Inflammatory macrophage treated with lipopolysaccharide for 4 hours (primary cell): ENCODE data around the gene PRXL2A.
"Not testable (repeated sequence)": the region's sequence is repeated elsewhere in the genome, so short reads cannot be mapped to it uniquely, and the experiment has no call there.

Experiments used
- DNase-seq: peaks from one replicate; pipeline ENCODE4 v3.0.0-alpha.2; 2020

The PRXL2A gene, protein sequence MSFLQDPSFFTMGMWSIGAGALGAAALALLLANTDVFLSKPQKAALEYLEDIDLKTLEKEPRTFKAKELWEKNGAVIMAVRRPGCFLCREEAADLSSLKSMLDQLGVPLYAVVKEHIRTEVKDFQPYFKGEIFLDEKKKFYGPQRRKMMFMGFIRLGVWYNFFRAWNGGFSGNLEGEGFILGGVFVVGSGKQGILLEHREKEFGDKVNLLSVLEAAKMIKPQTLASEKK

DNA sequence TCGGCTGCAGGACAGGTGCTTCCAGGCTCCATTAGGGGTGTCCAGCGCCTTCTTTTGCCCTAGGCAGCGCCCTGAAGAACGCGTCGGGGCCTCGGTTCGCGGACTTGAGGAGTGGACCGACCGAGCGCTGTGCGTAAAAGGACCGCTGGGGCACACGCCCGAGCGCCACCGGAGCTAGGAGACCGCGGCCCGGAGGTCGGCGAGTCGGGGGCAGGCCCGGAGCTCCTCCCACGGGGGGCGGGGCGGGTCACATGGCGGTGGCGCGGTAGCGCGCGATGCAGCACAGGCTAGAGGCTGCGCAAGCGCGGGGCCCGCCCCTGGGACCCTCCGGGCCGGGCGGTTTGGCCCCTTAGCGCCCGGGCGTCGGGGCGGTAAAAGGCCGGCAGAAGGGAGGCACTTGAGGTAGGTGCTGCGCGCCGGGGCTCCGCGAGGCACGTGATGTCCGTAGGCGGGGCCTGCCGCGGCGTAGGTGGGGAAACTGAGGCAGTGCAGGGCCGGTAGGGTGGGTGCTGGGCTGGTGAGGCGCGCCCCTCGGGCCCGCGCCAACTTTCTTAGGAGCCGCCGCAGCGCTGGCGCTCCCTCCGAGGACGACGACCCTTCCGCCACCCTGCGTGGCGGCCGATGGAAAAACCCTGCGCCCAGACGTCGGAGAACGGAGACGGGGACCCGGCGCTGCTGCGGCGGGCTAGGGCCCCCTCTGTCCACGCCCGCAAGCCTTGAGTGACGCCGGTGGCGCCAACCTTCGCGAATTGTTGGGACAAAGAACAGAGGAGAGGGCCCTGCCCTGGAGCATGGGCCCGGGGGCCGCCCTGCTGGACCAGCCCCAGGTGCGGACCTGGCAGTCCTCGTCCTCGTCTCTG lies at the start of gene PRXL2A:
Gene PRXL2A, plus strand, starts transcription at position 310 of the 860 bp plus-strand sequence. CDS start 11,917 bp downstream, outside the sequence.
- peak; percentile 73 for DNase-seq

DNA sequence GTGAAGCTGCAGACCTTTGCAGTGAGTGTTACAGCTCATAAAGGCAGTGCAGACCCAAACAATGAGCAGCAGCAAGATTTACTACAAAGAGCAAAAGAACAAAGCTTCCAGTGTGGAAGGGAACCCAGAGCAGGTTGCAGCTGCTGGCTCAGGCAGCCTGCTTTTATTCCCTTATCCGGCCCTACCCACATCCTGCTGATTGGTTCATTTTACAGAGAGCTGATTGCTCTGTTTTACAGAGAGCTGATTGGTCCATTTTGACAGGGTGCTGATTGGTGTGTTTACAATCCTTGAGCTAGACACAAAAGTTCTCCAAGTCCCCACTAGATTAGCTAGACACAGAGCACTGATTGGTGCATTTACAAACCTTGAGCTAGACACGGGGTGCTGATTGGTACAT lies 49.4 kb upstream of the PRXL2A start:
- not testable (repeated sequence) for DNase-seq

DNA sequence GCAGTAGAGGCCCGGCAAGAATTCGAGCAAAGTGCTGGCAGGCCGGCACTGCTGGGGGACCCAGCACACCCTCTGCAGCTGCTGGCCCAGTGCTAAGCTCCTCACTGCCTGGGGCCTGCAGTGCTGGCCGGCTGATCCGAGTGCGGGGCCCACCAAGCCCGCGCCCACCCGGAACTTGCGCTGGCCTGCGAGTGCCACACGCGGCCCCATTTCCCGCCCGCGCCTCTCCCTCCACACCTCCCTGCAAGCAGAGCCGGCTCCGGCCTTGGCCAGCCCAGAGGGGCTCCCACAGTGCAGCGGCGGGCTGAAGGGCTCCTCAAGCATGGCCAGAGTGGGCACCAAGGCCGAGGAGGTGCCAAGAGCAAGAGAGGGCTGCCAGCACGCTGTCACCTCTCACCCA lies 48.7 kb upstream of the PRXL2A start:
- DNase-seq = no peak

DNA sequence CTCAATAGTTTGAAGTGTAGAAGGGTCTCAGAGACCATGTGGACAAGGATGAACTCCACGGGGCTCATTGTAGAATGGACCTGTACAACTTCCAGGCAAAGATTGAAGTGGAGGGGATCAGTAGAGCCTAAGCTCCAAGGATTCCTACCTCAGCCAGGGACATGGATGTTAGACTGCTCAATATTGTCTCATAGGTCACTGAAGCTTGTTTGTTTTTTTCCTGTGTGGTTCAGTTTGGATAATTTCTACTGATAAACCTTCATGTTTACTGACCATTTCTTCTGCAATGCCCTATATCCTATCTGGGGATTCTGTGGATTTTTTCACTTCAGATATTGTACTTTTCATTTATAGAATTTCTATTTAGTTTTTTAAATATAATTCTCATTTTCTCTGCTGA lies 42.8 kb upstream of the PRXL2A start:
- no peak for DNase-seq

DNA sequence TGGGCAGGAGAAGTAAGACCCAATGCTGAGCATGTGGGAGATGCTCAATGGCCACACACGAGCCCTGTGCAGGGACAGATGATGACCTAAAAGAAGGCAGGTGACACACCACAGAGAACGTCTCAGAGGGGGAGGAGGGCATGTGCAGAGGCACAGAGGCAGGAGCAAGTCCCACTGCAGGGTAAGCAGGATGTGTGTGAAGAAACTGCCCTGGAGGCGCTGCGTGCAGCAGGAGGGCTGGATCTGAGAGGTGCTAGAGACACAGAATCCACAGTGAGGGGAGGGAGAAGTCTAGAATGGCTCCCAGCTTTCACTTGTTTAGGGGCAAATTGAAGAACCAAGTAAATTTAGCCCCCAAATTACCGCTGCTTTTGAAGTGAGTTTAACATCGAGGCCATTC lies 36.9 kb upstream of the PRXL2A start:
- DNase-seq = no peak

DNA sequence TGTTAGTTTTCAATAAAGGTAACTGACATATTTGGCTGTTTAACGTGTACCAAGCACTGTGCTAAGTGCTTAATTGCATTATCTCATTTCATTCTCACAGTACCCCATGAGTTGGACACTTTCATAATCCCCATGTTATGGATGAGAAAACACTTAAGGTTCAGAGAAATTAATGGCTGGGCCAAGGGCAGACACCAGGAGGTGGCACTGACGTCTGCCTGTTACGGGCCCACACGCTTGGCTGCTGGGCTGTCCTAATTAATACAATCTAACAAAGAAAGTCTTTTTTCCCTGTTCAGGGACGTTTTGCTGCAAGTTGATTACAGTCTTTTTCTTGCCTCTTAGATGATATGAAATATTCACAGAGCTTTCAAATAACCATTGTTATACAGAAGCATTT lies 35.7 kb upstream of the PRXL2A start:
- DNase-seq = no peak

DNA sequence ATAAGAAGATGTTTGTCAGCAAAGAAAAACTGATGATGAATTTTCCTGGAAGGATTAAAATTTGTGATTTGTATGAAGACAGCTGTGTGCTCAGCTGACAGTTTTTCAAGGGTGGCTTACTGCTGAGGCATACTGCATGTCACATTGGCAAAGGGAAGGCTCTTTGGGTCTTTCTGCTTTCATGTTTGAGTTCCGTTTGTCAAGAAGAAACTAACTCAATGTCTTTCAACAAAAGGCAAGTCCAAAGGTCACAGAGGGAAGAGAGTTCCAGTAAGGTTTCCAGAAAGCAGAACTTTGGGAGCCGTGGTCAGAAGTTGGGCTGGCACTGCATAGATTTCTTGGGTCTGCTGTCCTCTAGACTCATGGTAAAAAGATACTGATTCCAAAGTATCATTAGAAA lies 34.8 kb upstream of the PRXL2A start:
- DNase-seq = peak; percentile 71

GRCh38 chr10:80379701-80380100 lies 28.6 kb upstream of the PRXL2A start:
- DNase-seq = no peak

DNA sequence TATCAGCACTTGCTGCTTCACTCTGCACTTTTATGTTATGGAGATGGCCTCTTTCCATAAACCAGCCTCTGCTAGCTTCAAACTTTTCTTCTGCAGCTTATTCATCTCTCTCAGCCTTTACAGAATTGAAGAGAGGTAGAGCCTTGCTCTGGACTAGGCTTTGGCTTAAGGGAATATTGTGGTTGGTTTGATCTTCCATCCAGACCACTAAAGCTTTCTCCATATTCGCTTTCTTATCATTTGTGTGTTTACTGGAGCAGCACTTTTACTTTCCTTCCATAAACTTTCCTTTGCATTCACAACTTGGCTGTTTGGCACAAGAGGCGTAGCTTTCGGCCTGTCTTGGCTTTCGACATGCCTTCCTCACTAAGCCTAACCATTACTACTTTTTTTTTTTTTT lies 28.2 kb upstream of the PRXL2A start:
- no peak for DNase-seq

GRCh38 chr10:80382989-80383388 lies 25.4 kb upstream of the PRXL2A start:
- peak; percentile 67 for DNase-seq

- DNase-seq = no peak
Observed at GRCh38 chr10:80390740-80391139, 17.6 kb upstream of the PRXL2A start.

GRCh38 chr10:80392250-80392649 lies 16.1 kb upstream of the PRXL2A start:
- DNase-seq = peak; percentile 82

- no peak for DNase-seq
Observed at GRCh38 chr10:80394358-80394916, 13.9 kb upstream of the PRXL2A start.

GRCh38 chr10:80397014-80397413 lies 11.3 kb upstream of the PRXL2A start:
- DNase-seq = no peak

GRCh38 chr10:80400136-80400804 lies 8.1 kb upstream of the PRXL2A start:
- no peak for DNase-seq

GRCh38 chr10:80405035-80405434 lies 3.3 kb upstream of the PRXL2A start:
- no peak for DNase-seq

GRCh38 chr10:80405626-80406025 lies 2.7 kb upstream of the PRXL2A start:
- DNase-seq = no peak

DNA sequence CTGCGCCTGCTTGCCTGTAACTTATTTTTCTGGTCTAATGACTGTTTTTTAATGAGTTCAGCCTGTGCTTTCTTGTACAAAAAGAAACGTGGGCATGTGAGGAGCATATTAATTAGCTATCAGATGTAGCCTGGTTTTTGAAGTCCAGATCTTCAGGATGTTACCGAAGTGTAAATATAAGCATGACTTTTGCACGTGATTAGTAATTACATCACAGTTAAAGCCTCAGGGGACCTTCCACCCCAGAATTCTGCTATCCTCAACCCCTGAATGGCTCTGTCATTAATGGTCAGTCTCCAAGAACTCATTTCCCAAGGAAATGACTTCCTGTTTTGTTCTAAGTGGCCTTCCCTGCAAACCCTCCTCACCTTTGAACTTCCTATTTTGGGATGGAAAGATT lies 2.1 kb upstream of the PRXL2A start:
- no peak for DNase-seq

GRCh38 chr10:80407812-80408241 lies 524 bp upstream of the PRXL2A start:
- DNase-seq = peak; percentile 42

DNA sequence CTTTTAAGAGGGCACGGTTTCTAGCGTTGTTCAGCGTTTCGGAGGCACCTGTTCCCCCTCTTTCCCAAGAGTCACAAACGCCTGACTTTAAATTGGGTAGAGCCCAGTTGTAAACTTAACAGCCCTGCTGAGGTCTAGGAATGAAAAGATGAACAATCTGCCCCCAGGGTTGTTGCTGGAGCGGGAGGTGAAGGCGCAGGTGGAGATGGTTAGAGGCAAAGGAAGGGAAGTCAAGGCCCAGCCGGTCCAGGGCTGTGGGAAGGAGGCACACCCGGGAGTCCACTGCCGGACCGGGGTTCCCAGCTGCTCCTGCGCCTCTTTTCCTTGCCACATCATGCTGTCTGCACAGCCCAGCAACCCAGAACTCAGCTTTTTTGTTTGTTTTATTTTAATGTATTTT lies 770 bp downstream of the PRXL2A start:
- DNase-seq = no peak

DNA sequence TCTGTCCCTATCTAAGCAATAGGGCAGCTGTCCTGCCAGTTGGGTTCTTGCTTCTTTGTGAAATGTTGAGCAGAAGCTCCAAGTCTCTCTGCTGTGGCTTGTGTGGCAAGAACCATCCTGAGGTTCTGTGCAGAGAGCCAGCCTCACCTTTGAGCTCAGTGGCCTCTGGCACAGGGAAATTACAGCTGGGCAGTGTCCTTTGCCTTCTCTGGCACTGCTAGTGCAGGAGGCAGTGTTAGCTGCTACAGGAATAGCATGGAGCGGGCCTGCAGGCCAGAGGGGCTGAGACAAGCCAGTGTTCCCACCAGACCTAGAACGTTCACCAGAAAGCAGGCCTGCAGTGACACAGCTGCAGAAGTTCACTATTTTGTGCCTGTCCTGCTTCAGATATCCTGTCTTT lies 1.8 kb downstream of the PRXL2A start:
- DNase-seq = no peak

GRCh38 chr10:80410578-80411145 lies 2.3 kb downstream of the PRXL2A start:
- DNase-seq = no peak

DNA sequence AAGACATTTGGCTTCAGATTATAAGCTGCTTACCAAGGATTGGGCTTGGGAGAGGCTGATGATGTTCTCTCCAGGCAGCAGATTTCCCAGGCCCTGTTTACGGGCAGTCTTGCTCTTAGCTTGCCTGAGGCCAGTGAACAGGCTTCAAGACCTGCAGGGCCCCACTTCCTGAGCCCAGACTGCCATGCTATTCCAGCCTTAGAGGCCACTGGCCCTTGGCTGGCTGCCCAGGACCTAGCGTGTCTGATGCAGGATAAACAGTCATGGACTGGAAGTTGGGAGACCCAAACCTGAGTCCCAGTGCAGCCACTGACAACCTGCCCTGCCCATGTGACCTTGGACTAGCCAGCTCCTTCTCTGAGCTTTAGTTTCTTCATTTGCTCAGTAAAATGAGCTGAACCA lies 2.9 kb downstream of the PRXL2A start:
- DNase-seq = no peak
